GM23338 (cell line): ENCODE measurements around the gene TUBG2. TPM values are rescaled to one million over a fixed set of nuclear protein-coding genes. Genes with fewer than 3 reads are reported as not detected.

Experiments
- ATAC-seq: fragments of 200-7000 bp; cut with Tn5 transposase; 3 replicates; pipeline ENCODE4 v1.9.1; 2020
- DNase-seq: peaks from one replicate; pipeline ENCODE4 v3.0.0-alpha.2; 2015; ENCODE audit warnings: low spot score
- H2AFZ ChIP-seq: fragments of 200-600 bp; sonication (generic); 2 replicates; pipeline ENCODE4 v1.8.0; 2016; ENCODE audit warnings: antibody characterized with exemption, mild to moderate bottlenecking, moderate library complexity
- H3F3A ChIP-seq: fragments of 200-600 bp; sonication (generic); replicated peaks from 2 replicates; pipeline ENCODE4 v1.8.0; 2017; ENCODE audit warnings: antibody characterized with exemption, mixed run types, low read depth
- H3K27ac ChIP-seq: fragments of 200-600 bp; sonication (generic); 2 replicates; pipeline ENCODE4 v1.6.1; 2016; ENCODE audit warnings: low read depth
- H3K27me3 ChIP-seq: fragments of 200-600 bp; sonication (generic); 2 replicates; pipeline ENCODE4 v1.8.0; 2016; ENCODE audit warnings: mild to moderate bottlenecking, mixed run types, moderate library complexity; ENCODE audit not compliant: insufficient read depth
- H3K36me3 ChIP-seq: fragments of 200-600 bp; sonication (generic); 2 replicates; pipeline ENCODE4 v1.8.0; 2016; ENCODE audit warnings: mild to moderate bottlenecking; ENCODE audit not compliant: insufficient read depth
- H3K4me1 ChIP-seq: fragments of 200-600 bp; sonication (generic); 2 replicates; pipeline ENCODE4 v1.8.0; 2016; ENCODE audit warnings: mild to moderate bottlenecking, moderate library complexity; ENCODE audit not compliant: insufficient read depth
- H3K4me2 ChIP-seq: fragments of 200-600 bp; sonication (generic); 2 replicates; pipeline ENCODE4 v1.7.1; 2017; ENCODE audit warnings: mixed run types
- H3K4me3 ChIP-seq: fragments of 200-600 bp; sonication (generic); 2 replicates; pipeline ENCODE4 v1.6.1; 2016; ENCODE audit warnings: mixed run types
- H3K79me2 ChIP-seq: fragments of 200-600 bp; sonication (generic); replicated peaks from 2 replicates; pipeline ENCODE4 v1.8.0; 2017; ENCODE audit warnings: mild to moderate bottlenecking; ENCODE audit not compliant: insufficient read depth
- H3K9me2 ChIP-seq: fragments of 200-600 bp; sonication (generic); 2 replicates; pipeline ENCODE4 v1.8.0; 2017; ENCODE audit not compliant: insufficient read depth
- H4K20me1 ChIP-seq: fragments of 200-600 bp; sonication (generic); replicated peaks from 2 replicates; pipeline ENCODE4 v1.8.0; 2017; ENCODE audit warnings: mild to moderate bottlenecking; ENCODE audit not compliant: insufficient read depth
- H3K27ac Mint-ChIP-seq: 2 replicates; pipeline ENCODE4 v1.8.0; 2020; ENCODE audit warnings: inconsistent platforms, mild to moderate bottlenecking, moderate library complexity, mixed read lengths
- H3K27me3 Mint-ChIP-seq: 3 replicates; pipeline ENCODE4 v1.8.0; 2022; ENCODE audit warnings: low read depth, mild to moderate bottlenecking, moderate library complexity, mixed read lengths, inconsistent platforms; ENCODE audit not compliant: insufficient read depth, poor library complexity
- H3K36me3 Mint-ChIP-seq: 3 replicates; pipeline ENCODE4 v1.8.0; 2021; ENCODE audit warnings: low read depth, mild to moderate bottlenecking, inconsistent platforms, moderate library complexity, mixed read lengths
- H3K4me1 Mint-ChIP-seq: 3 replicates; pipeline ENCODE4 v1.8.0; 2020; ENCODE audit warnings: mild to moderate bottlenecking, inconsistent platforms, mixed read lengths
- H3K4me3 Mint-ChIP-seq: 3 replicates; pipeline ENCODE4 v1.8.0; 2021; ENCODE audit warnings: moderate library complexity, mild to moderate bottlenecking, inconsistent platforms, mixed read lengths
- H3K9me3 Mint-ChIP-seq: 3 replicates; pipeline ENCODE4 v1.8.0; 2020; ENCODE audit warnings: moderate library complexity, mild to moderate bottlenecking, inconsistent platforms, mixed read lengths
- CREB1 ChIP-seq: fragments of 250-450 bp; sonication (Bioruptor Pico); IDR thresholded peaks from 2 replicates; pipeline ENCODE4 v1.5.0; 2020; ENCODE audit warnings: low read depth, mild to moderate bottlenecking, moderate library complexity
- CTCF ChIP-seq, 2 experiments: fragments of 200-600 bp in 1 of 2; sonication (generic) in 1 of 2; conservative IDR thresholded peaks; 2 replicates each; pipeline versions ENCODE4 v1.5.1 to v1.6.1; 2016 to 2017; ENCODE audit warnings: antibody characterized with exemption in 2 of 2, low read depth in 2 of 2, mild to moderate bottlenecking in 2 of 2, moderate library complexity in 1 of 2
- ETS1 ChIP-seq: IDR thresholded peaks from 2 replicates; pipeline ENCODE4 v1.6.1; 2016; ENCODE audit warnings: antibody characterized with exemption
- EZH2 ChIP-seq: fragments of 200-600 bp; sonication (generic); IDR thresholded peaks from one replicate; pipeline ENCODE4 v1.8.0; 2017; ENCODE audit warnings: antibody characterized with exemption, mild to moderate bottlenecking, low read depth; ENCODE audit not compliant: unreplicated experiment
- EZH2phosphoT487 ChIP-seq: fragments of 200-600 bp; sonication (generic); IDR thresholded peaks from one replicate; pipeline ENCODE4 v1.8.1; 2018; ENCODE audit warnings: antibody characterized with exemption; ENCODE audit not compliant: unreplicated experiment
- JUNB ChIP-seq: IDR thresholded peaks from one replicate; pipeline ENCODE4 v1.6.1; 2016; ENCODE audit warnings: antibody characterized with exemption; ENCODE audit not compliant: unreplicated experiment
- NANOG ChIP-seq: IDR thresholded peaks from 2 replicates; pipeline ENCODE4 v1.6.1; 2016; ENCODE audit warnings: antibody characterized with exemption, borderline replicate concordance
- POLR2AphosphoS5 ChIP-seq: IDR thresholded peaks from 2 replicates; pipeline ENCODE4 v1.6.1; 2016; ENCODE audit warnings: antibody characterized with exemption, low read depth
- REST ChIP-seq: IDR thresholded peaks from one replicate; pipeline ENCODE4 v1.6.1; 2018; ENCODE audit warnings: antibody characterized with exemption; ENCODE audit not compliant: unreplicated experiment
- STAT1 ChIP-seq: IDR thresholded peaks from one replicate; pipeline ENCODE4 v1.6.1; 2016; ENCODE audit warnings: antibody characterized with exemption; ENCODE audit not compliant: unreplicated experiment
- ZNF114 ChIP-seq: fragments of 250-450 bp; sonication (Bioruptor Pico); IDR thresholded peaks from 2 replicates; pipeline ENCODE4 v1.5.0; 2020; ENCODE audit warnings: mild to moderate bottlenecking, moderate library complexity
- ZNF331 ChIP-seq: fragments of 250-450 bp; sonication (Bioruptor Pico); IDR thresholded peaks from 2 replicates; pipeline ENCODE4 v1.5.0; 2020; ENCODE audit warnings: low read depth, mild to moderate bottlenecking, moderate library complexity
- ZNF462 ChIP-seq: fragments of 250-450 bp; sonication (Bioruptor Pico); IDR thresholded peaks from 2 replicates; pipeline ENCODE4 v1.5.0; 2020; ENCODE audit warnings: mild to moderate bottlenecking, moderate library complexity
- polyA plus RNA-seq: library from polyadenylated mRNA; unstranded; fragments of >200 nt; fragmentation: Nextera tagmentation; extraction: Ambion mirVana; gene quantifications from 2 replicates; pipeline ENCODE4 v1.2.1, GENCODE V29; 2016
- total RNA-seq: library from RNA; depleted of rRNA; stranded (reverse); fragments of >200 nt; shearing (Covaris generic); gene quantifications from 2 replicates; pipeline ENCODE4 v1.2.3, GENCODE V29; 2014

Gene TUBG2
- total and polyA plus RNA-seq, 2 experiments from 2014 or later: 18.2 to 19.0 TPM

- no peak; the same call in 2 of the 3 replicates for ATAC-seq
- H3F3A ChIP-seq: 0 out of 2 replicates have a peak, but pooled peaks cover 4% of the 10 kb centered on the region
- H2AFZ ChIP-seq: no peak overlapping the region
- Mint-ChIP-seq H3K36me3 (peaks cover 22% of the 10 kb centered on the region), H3K27me3 (peaks cover 13% of the 10 kb centered on the region), H3K27ac (no peak overlapping the region), H3K9me3 (no peaks in the 10 kb centered on the region; the same call in 2 of the 3 replicates), H3K4me3 (no peak overlapping the region), H3K4me1 (peaks cover 11% of the 10 kb centered on the region)
- H3K9me2 ChIP-seq: no peaks in the 10 kb centered on the region
- no peaks in the 10 kb centered on the region for H3K27me3 ChIP-seq
- no peaks in the 10 kb centered on the region for H3K79me2 ChIP-seq
- DNase-seq: no peak
- no peaks in the 10 kb centered on the region; the same call in 1 of the 2 replicates for H3K4me1 ChIP-seq
- no peak overlapping the region for H3K27ac ChIP-seq
- H3K36me3 ChIP-seq: no peaks in the 10 kb centered on the region
- TF ChIP-seq ZNF462 (CRISPR knock-in tag) (no peak), REST (no peak), NANOG (no peak), ETS1 (no peak), STAT1 (no peak), CREB1 (CRISPR knock-in tag) (no peak), POLR2AphosphoS5 (no peak), JUNB (no peak), CTCF (conservative IDR thresholded peaks at IDR 0.05; ENCODE audit: low read depth in 2 of 2) (no peak), ZNF331 (CRISPR knock-in tag) (no peak), EZH2phosphoT487 (no peak), ZNF114 (CRISPR knock-in tag) (no peak), EZH2 (no peak)
- no peaks in the 10 kb centered on the region for H4K20me1 ChIP-seq
- no peak overlapping the region for H3K4me3 ChIP-seq
- no peak overlapping the region for H3K4me2 ChIP-seq
Measured at GRCh38 chr17:42691021-42691545, 32.0 kb downstream of the TUBG2 start.
